ENCODE results near the gene SLCO2B1.
A peak's percentile ranks its signal among the peaks of the same experiment; 100 is the strongest.

SLCO2B1 gene

GRCh38 chr11:75240311-75241035 is 89.6 kb downstream of the SLCO2B1 start, which contains the start of gene TPBGL:
TPBGL (plus strand) TSS chr11:75240774; CDS start chr11:75241050, 276 bp downstream.
- Histone ChIP-seq H3K27me3 (ENCODE audit: control insufficient read depth, low read length) (no peaks in the 10 kb centered on the region), H3K4me3 (ENCODE audit: low read length) (no peak within 1 kb of the TSS), H3K36me3 (ENCODE audit: control insufficient read depth, low read length) (no peaks in the 10 kb centered on the region), H4K20me1 (ENCODE audit: control insufficient read depth, insufficient read depth, low read depth, low read length) (no peaks in the 10 kb centered on the region), H3K27ac (ENCODE audit: low read depth, low read length) (no peak within 1 kb of the TSS), H3F3A (ENCODE audit: control insufficient read depth, insufficient read depth) (no peaks in the 10 kb centered on the region), H3K4me1 (ENCODE audit: control insufficient read depth, low read length) (no peaks in the 10 kb centered on the region), H3K9me2 (replicated peaks; ENCODE audit: control insufficient read depth, low read length) (no peaks in the 10 kb centered on the region), H3K79me2 (ENCODE audit: control insufficient read depth, low read length) (no peaks in the 10 kb centered on the region), H3K9me3 (ENCODE audit: control insufficient read depth, insufficient read depth, low read length) (no peaks in the 10 kb centered on the region), H3K4me2 (ENCODE audit: low read length) (no peak within 1 kb of the TSS)
- TF ChIP-seq CTCF (IDR thresholded peaks at IDR 0.05; ENCODE audit: low read depth, low read length, poor library complexity, severe bottlenecking) (no peak), EZH2phosphoT487 (IDR thresholded peaks at IDR 0.05; ENCODE audit: borderline replicate concordance, low read length) (no peak)

- no peaks in the 10 kb centered on the region for H3K27me3 ChIP-seq (ENCODE audit: control insufficient read depth, low read length)
- H4K20me1 ChIP-seq (ENCODE audit: control insufficient read depth, insufficient read depth, low read depth, low read length), result no peaks in the 10 kb centered on the region
- no peak overlapping the region for H3K27ac ChIP-seq (ENCODE audit: low read depth, low read length)
- no peaks in the 10 kb centered on the region for H3K9me2 ChIP-seq (replicated peaks; ENCODE audit: control insufficient read depth, low read length)
- H3K36me3 ChIP-seq (ENCODE audit: control insufficient read depth, low read length), result no peaks in the 10 kb centered on the region
- H3K4me1 ChIP-seq (ENCODE audit: control insufficient read depth, low read length), result no peaks in the 10 kb centered on the region
- TF ChIP-seq EZH2phosphoT487 (IDR thresholded peaks at IDR 0.05; ENCODE audit: borderline replicate concordance, low read length), result no peak
- TF ChIP-seq CTCF (IDR thresholded peaks at IDR 0.05; ENCODE audit: low read depth, low read length, poor library complexity, severe bottlenecking), result peak; percentile 18
- H3F3A ChIP-seq (ENCODE audit: control insufficient read depth, insufficient read depth), result no peaks in the 10 kb centered on the region
- no peak overlapping the region for H3K4me3 ChIP-seq (ENCODE audit: low read length)
- no peak overlapping the region for H3K4me2 ChIP-seq (ENCODE audit: low read length)
- H3K79me2 ChIP-seq (ENCODE audit: control insufficient read depth, low read length), result no peaks in the 10 kb centered on the region
- H3K9me3 ChIP-seq (ENCODE audit: control insufficient read depth, insufficient read depth, low read length), result no peaks in the 10 kb centered on the region
Observed at GRCh38 chr11:75241036-75241905, 90.4 kb downstream of the SLCO2B1 start.

GRCh38 chr11:75241906-75242644 is 91.2 kb downstream of the SLCO2B1 start:
- no peaks in the 10 kb centered on the region for H4K20me1 ChIP-seq (ENCODE audit: control insufficient read depth, insufficient read depth, low read depth, low read length)
- no peaks in the 10 kb centered on the region for H3K36me3 ChIP-seq (ENCODE audit: control insufficient read depth, low read length)
- H3K79me2 ChIP-seq (ENCODE audit: control insufficient read depth, low read length), result no peaks in the 10 kb centered on the region
- H3K4me2 ChIP-seq (ENCODE audit: low read length), result no peak overlapping the region
- no peak overlapping the region for H3K27ac ChIP-seq (ENCODE audit: low read depth, low read length)
- no peaks in the 10 kb centered on the region for H3K4me1 ChIP-seq (ENCODE audit: control insufficient read depth, low read length)
- no peaks in the 10 kb centered on the region for H3K9me2 ChIP-seq (replicated peaks; ENCODE audit: control insufficient read depth, low read length)
- H3K27me3 ChIP-seq (ENCODE audit: control insufficient read depth, low read length), result no peaks in the 10 kb centered on the region
- TF ChIP-seq CTCF (IDR thresholded peaks at IDR 0.05; ENCODE audit: low read depth, low read length, poor library complexity, severe bottlenecking), result no peak
- no peak for TF ChIP-seq EZH2phosphoT487 (IDR thresholded peaks at IDR 0.05; ENCODE audit: borderline replicate concordance, low read length)
- H3K9me3 ChIP-seq (ENCODE audit: control insufficient read depth, insufficient read depth, low read length), result no peaks in the 10 kb centered on the region
- H3K4me3 ChIP-seq (ENCODE audit: low read length), result no peak overlapping the region
- H3F3A ChIP-seq (ENCODE audit: control insufficient read depth, insufficient read depth), result no peaks in the 10 kb centered on the region

Measured in DOHH2 (cell line).